ENCODE data around the gene LTBP1.

GRCh38 chr2:33266467-33266866, 319.7 kb downstream of the LTBP1 start:
- TF ChIP-seq, protein P1, sequence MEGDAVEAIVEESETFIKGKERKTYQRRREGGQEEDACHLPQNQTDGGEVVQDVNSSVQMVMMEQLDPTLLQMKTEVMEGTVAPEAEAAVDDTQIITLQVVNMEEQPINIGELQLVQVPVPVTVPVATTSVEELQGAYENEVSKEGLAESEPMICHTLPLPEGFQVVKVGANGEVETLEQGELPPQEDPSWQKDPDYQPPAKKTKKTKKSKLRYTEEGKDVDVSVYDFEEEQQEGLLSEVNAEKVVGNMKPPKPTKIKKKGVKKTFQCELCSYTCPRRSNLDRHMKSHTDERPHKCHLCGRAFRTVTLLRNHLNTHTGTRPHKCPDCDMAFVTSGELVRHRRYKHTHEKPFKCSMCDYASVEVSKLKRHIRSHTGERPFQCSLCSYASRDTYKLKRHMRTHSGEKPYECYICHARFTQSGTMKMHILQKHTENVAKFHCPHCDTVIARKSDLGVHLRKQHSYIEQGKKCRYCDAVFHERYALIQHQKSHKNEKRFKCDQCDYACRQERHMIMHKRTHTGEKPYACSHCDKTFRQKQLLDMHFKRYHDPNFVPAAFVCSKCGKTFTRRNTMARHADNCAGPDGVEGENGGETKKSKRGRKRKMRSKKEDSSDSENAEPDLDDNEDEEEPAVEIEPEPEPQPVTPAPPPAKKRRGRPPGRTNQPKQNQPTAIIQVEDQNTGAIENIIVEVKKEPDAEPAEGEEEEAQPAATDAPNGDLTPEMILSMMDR (IDR thresholded peaks at IDR 0.05) = no peak
- TF ChIP-seq POLR2A (IDR thresholded peaks at IDR 0.05) = no peak

Measured in adrenal gland (tissue), 5 donors.